Measurements from ENCODE around the gene NOL12.

The NOL12 gene

GRCh38 chr22:37676736-37677492 lies 9.2 kb upstream of the NOL12 start (continued):
- no peak for TF ChIP-seq ZBTB11 (tag by site-specific recombination; conservative IDR thresholded peaks at IDR 0.05; ENCODE audit: low read depth)
- TF ChIP-seq SALL2 (tag by site-specific recombination; IDR thresholded peaks at IDR 0.05; ENCODE audit: borderline replicate concordance), result no peak
- TF ChIP-seq ZNF658 (tag by site-specific recombination; IDR thresholded peaks at IDR 0.05), result no peak
- no peak for TF ChIP-seq FEZF1 (tag by site-specific recombination; IDR thresholded peaks at IDR 0.05)
- no peak for TF ChIP-seq ZNF776 (tag by site-specific recombination; IDR thresholded peaks at IDR 0.05; ENCODE audit: borderline replicate concordance)
- no peak for TF ChIP-seq ZNF26 (tag by site-specific recombination; IDR thresholded peaks at IDR 0.05)
- no peak for TF ChIP-seq ZNF132 (tag by site-specific recombination; IDR thresholded peaks at IDR 0.05; ENCODE audit: borderline replicate concordance)
- TF ChIP-seq ZNF580 (tag by site-specific recombination; IDR thresholded peaks at IDR 0.05), result no peak
- no peak for TF ChIP-seq ZNF560 (tag by site-specific recombination; IDR thresholded peaks at IDR 0.05; ENCODE audit: borderline replicate concordance)
- no peak for TF ChIP-seq ZIC2 (tag by site-specific recombination; IDR thresholded peaks at IDR 0.05)
- no peak for TF ChIP-seq ZSCAN16 (tag by site-specific recombination; IDR thresholded peaks at IDR 0.05)
- no peak for TF ChIP-seq MYNN (tag by site-specific recombination; IDR thresholded peaks at IDR 0.05; ENCODE audit: borderline replicate concordance)
- no peak for TF ChIP-seq AEBP2 (tag by site-specific recombination; IDR thresholded peaks at IDR 0.05; ENCODE audit: borderline replicate concordance)
- TF ChIP-seq ZNF76 (tag by site-specific recombination; IDR thresholded peaks at IDR 0.05; ENCODE audit: borderline replicate concordance, low read depth), result no peak
- no peak for TF ChIP-seq ZNF133 (tag by site-specific recombination; IDR thresholded peaks at IDR 0.05)
- TF ChIP-seq ZNF837 (tag by site-specific recombination; IDR thresholded peaks at IDR 0.05), result no peak
- peak; percentile 96 for TF ChIP-seq KLF17 (tag by site-specific recombination; IDR thresholded peaks at IDR 0.05)
- TF ChIP-seq GLIS1 (tag by site-specific recombination; IDR thresholded peaks at IDR 0.05), result peak; percentile 70; the same call in 1 of the 2 replicates
- TF ChIP-seq ELK4 (IDR thresholded peaks at IDR 0.05; ENCODE audit: borderline replicate concordance, low read depth, low read length), result no peak; the same call in 1 of the 2 replicates
- no peak for TF ChIP-seq ZNF623 (tag by site-specific recombination; IDR thresholded peaks at IDR 0.05)
- TF ChIP-seq ZNF670 (tag by site-specific recombination; IDR thresholded peaks at IDR 0.05; ENCODE audit: low read depth), result no peak
- peak; percentile 18; the same call in 1 of the 2 replicates for TF ChIP-seq ZNF324 (tag by site-specific recombination; IDR thresholded peaks at IDR 0.05)
- TF ChIP-seq ZNF114 (tag by site-specific recombination; IDR thresholded peaks at IDR 0.05), result no peak
- no peak for TF ChIP-seq ZNF473 (tag by site-specific recombination; IDR thresholded peaks at IDR 0.05)
- no peak for TF ChIP-seq ZNF707 (tag by site-specific recombination; IDR thresholded peaks at IDR 0.05)
- no peak for TF ChIP-seq ZNF571 (tag by site-specific recombination; IDR thresholded peaks at IDR 0.05)
- TF ChIP-seq ZNF704 (tag by site-specific recombination; IDR thresholded peaks at IDR 0.05), result no peak
- TF ChIP-seq ZNF354C (tag by site-specific recombination; IDR thresholded peaks at IDR 0.05; ENCODE audit: borderline replicate concordance, low read depth), result no peak
- no peak for TF ChIP-seq MZF1 (tag by site-specific recombination; IDR thresholded peaks at IDR 0.05; ENCODE audit: borderline replicate concordance)
- no peak for TF ChIP-seq ZNF292 (tag by site-specific recombination; IDR thresholded peaks at IDR 0.05; ENCODE audit: borderline replicate concordance, low read depth)
